CD4-positive, alpha-beta T cell (primary cell): Measurements from ENCODE around the gene RDH14. TPM values are rescaled to one million over a fixed set of nuclear protein-coding genes. Genes with fewer than 3 reads are reported as not detected.

Experiments
- ATAC-seq: fragments of 200-7000 bp; cut with Tn5 transposase; one replicate; pipeline ENCODE4 v1.10.0; 2022; ENCODE audit warnings: mild to moderate bottlenecking; ENCODE audit not compliant: poor library complexity
- CTCF ChIA-PET: fragments of 350-600 bp; sonication (Branson Sonifier 250); formaldehyde crosslinking; loops from one replicate; lab custom pipeline; 2021; ENCODE audit warnings: antibody characterized with exemption, inconsistent platforms; lab: Charles Lee
- POLR2A ChIA-PET: fragments of 350-600 bp; sonication (Branson Sonifier 250); formaldehyde crosslinking; loops from one replicate; lab custom pipeline; 2021; ENCODE audit warnings: antibody characterized with exemption, inconsistent platforms; lab: Charles Lee
- DNase-seq, 14 experiments: peaks; one replicate each; pipeline ENCODE4 v3.0.0-alpha.2; 2013 to 2020; ENCODE audit warnings: mixed read lengths in 2 of 14
- H3K27ac ChIP-seq, 2 donors: one replicate each; pipeline versions ENCODE4 v1.5.1 to v1.7.0; 2013; ENCODE audit warnings: low read length in 2 of 2, low read depth in 1 of 2, mild to moderate bottlenecking in 1 of 2
- H3K27me3 ChIP-seq, 2 experiments: 1 replicate in 1 of 2; 2 replicates in 1 of 2; pipeline versions ENCODE4 v1.6.1 to v1.7.0; 2013; ENCODE audit warnings: low read length in 2 of 2, control low read depth in 1 of 2, mild to moderate bottlenecking in 1 of 2, moderate library complexity in 1 of 2; ENCODE audit not compliant: insufficient read depth in 2 of 2, control insufficient read depth in 1 of 2
- H3K36me3 ChIP-seq: one replicate; pipeline ENCODE4 v1.6.1; 2013; ENCODE audit warnings: low read length, control low read depth; ENCODE audit not compliant: insufficient read depth
- H3K4me1 ChIP-seq: one replicate; pipeline ENCODE4 v1.6.1; 2013; ENCODE audit warnings: low read length, control low read depth; ENCODE audit not compliant: insufficient read depth
- H3K4me3 ChIP-seq: one replicate; pipeline ENCODE4 v1.5.1; 2013; ENCODE audit warnings: mild to moderate bottlenecking, low read length, moderate library complexity
- H3K9me3 ChIP-seq, 2 experiments: 1 replicate in 1 of 2; 2 replicates in 1 of 2; pipeline versions ENCODE4 v1.6.1 to v1.7.0; 2013; ENCODE audit warnings: low read length in 2 of 2, mild to moderate bottlenecking in 2 of 2, control low read depth in 1 of 2, moderate library complexity in 1 of 2; ENCODE audit not compliant: control insufficient read depth in 1 of 2, insufficient read depth in 1 of 2
- H3K27ac Mint-ChIP-seq: one replicate; pipeline ENCODE4 v1.8.0; 2020; ENCODE audit warnings: mixed read lengths
- H3K27me3 Mint-ChIP-seq: one replicate; pipeline ENCODE4 v1.8.0; 2021; ENCODE audit warnings: mixed read lengths
- H3K36me3 Mint-ChIP-seq: one replicate; pipeline ENCODE4 v1.8.0; 2021; ENCODE audit warnings: low read depth, mixed read lengths
- H3K4me1 Mint-ChIP-seq: one replicate; pipeline ENCODE4 v1.8.0; 2021; ENCODE audit warnings: low read depth, mixed read lengths
- H3K4me3 Mint-ChIP-seq: one replicate; pipeline ENCODE4 v1.8.0; 2020; ENCODE audit warnings: mild to moderate bottlenecking, mixed read lengths
- H3K9me3 Mint-ChIP-seq: one replicate; pipeline ENCODE4 v1.8.0; 2020; ENCODE audit warnings: mixed read lengths
- intact Hi-C, 2 experiments: fragments of 100-400 bp; cut with DNase I in 1 of 2; cut with micrococcal nuclease in 1 of 2; formaldehyde crosslinking; loops; one replicate each; pipeline versions ENCODE4 v1.15.1 to v1.9.0; 2023 to 2025; cut with DNase I, micrococcal nuclease
- total RNA-seq, 174 experiments: library from RNA in 2 of 174; stranded (reverse) in 2 of 174; gene quantifications; one replicate each; pipeline ENCODE4 v1.2.3 and lab custom pipeline; 2021 to 2026
- TF ChIP-seq, protein P1 (sequence below): fragments of 200-600 bp; IDR thresholded peaks from one replicate; pipeline ENCODE4 v1.8.0; 2022; ENCODE audit warnings: antibody characterized with exemption, mild to moderate bottlenecking

RDH14 gene
- total RNA-seq, 2 experiments from 2014 or later, result 11.4 to 12.7 TPM

DNA sequence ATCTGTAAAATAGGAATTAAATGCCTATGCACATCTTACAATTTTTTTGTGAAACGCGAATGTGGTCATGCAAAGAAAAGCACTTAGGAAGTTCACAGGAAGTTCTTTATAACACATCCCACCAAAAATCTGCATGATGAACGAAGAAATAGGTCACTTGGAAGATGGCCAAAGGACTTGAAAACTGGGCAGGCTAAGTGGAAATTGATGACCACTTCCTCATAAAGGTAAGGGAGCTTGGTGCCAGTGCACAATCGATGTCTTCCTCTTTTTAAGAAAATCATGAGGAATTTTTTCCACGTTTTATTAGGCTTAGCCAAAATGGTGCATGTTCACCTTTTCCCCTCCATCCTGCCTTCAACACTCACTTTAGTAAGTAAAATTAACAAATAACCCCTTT, 37.2 kb upstream of the RDH14 start:
- intact Hi-C loops, result no loop called here
- no peaks in the 10 kb centered on the region for H3K27me3 ChIP-seq
- no peaks in the 10 kb centered on the region for H3K36me3 ChIP-seq
- H3K9me3 ChIP-seq, result peaks cover 0 to 6% of the 10 kb centered on the region in 2 experiments
- Mint-ChIP-seq H3K36me3 (peaks cover 20% of the 10 kb centered on the region), H3K27ac (no peak overlapping the region), H3K4me3 (no peak overlapping the region), H3K27me3 (no peaks in the 10 kb centered on the region), H3K9me3 (peaks cover under 1% of the 10 kb centered on the region), H3K4me1 (no peaks in the 10 kb centered on the region)
- DNase-seq, result no peak
- ATAC-seq, result no peak
- H3K27ac ChIP-seq, result no peak overlapping the region
- TF ChIP-seq, protein P1, sequence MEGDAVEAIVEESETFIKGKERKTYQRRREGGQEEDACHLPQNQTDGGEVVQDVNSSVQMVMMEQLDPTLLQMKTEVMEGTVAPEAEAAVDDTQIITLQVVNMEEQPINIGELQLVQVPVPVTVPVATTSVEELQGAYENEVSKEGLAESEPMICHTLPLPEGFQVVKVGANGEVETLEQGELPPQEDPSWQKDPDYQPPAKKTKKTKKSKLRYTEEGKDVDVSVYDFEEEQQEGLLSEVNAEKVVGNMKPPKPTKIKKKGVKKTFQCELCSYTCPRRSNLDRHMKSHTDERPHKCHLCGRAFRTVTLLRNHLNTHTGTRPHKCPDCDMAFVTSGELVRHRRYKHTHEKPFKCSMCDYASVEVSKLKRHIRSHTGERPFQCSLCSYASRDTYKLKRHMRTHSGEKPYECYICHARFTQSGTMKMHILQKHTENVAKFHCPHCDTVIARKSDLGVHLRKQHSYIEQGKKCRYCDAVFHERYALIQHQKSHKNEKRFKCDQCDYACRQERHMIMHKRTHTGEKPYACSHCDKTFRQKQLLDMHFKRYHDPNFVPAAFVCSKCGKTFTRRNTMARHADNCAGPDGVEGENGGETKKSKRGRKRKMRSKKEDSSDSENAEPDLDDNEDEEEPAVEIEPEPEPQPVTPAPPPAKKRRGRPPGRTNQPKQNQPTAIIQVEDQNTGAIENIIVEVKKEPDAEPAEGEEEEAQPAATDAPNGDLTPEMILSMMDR, result no peak
- ChIA-PET POLR2A (no interaction called here), CTCF (no interaction called here)
- no peak overlapping the region for H3K4me3 ChIP-seq
- no peaks in the 10 kb centered on the region for H3K4me1 ChIP-seq

DNA sequence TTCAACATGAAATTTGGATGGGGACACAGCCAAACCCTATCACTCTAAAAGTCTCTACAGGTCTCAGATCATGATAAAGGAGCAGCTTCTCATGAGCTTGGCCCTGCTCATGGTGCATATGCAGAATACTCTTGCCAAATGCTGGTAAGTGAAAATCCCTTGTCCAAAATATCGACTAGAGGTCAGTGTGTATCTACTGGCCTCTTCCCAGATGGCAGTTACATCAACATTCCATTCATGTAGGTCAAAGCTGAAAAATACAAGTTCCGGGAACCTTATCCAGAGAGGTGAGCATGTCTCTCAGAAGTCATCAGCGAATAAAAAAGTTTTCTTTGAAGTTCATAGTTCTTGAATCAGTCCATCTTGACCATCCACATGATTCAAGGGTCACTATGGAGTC, 36.5 kb upstream of the RDH14 start:
- Histone ChIP-seq H3K9me3 (peaks cover 0 to 6% of the 10 kb centered on the region in 2 experiments), H3K36me3 (no peaks in the 10 kb centered on the region), H3K27me3 (no peaks in the 10 kb centered on the region), H3K4me3 (no peak overlapping the region), H3K27ac (no peak overlapping the region), H3K4me1 (no peaks in the 10 kb centered on the region)
- ChIA-PET CTCF (no interaction called here), POLR2A (no interaction called here)
- DNase-seq (no peak), ATAC-seq (no peak)
- no peak overlapping the region for H3K27ac Mint-ChIP-seq
- no peaks in the 10 kb centered on the region for H3K4me1 Mint-ChIP-seq
- no peak overlapping the region for H3K4me3 Mint-ChIP-seq
- H3K36me3 Mint-ChIP-seq, result peaks cover 26% of the 10 kb centered on the region
- peaks cover 3% of the 10 kb centered on the region for H3K9me3 Mint-ChIP-seq
- TF ChIP-seq, protein P1, result no peak
- intact Hi-C loops, result no loop called here
- no peaks in the 10 kb centered on the region for H3K27me3 Mint-ChIP-seq

DNA sequence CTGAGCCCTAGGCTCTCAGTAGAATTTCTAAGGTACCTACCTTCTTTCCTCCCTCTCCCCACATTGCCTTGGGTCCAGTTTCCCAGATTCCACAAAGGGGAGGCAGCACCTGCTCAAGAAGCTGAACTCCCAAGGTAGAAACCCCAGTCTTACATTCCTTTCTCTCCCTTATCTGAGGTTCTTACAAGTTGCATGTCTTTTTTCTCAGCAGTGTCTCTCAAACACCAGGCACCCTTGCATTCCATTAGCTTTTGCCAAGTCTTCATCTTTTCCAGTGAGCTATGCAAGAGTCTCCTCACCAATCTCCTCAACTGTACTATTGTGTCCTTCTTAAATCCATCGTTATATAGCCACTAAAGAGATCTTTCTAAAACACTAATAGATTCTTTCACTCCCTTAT, 33.0 kb upstream of the RDH14 start:
- intact Hi-C loops, result no loop called here
- DNase-seq (no peak), ATAC-seq (no peak)
- H3K36me3 Mint-ChIP-seq, result peaks cover 39% of the 10 kb centered on the region
- no peaks in the 10 kb centered on the region for H3K27me3 Mint-ChIP-seq
- Histone ChIP-seq H3K9me3 (peaks cover 0 to 6% of the 10 kb centered on the region in 2 experiments), H3K4me3 (no peak overlapping the region), H3K27me3 (no peaks in the 10 kb centered on the region), H3K36me3 (no peaks in the 10 kb centered on the region), H3K27ac (no peak overlapping the region), H3K4me1 (no peaks in the 10 kb centered on the region)
- no peaks in the 10 kb centered on the region for H3K4me1 Mint-ChIP-seq
- ChIA-PET POLR2A (no interaction called here), CTCF (interaction anchor here (1.1 kb wide), 1 partner anchor 93 kb away, joined by 3 read pairs; no protein-coding TSS in a partner anchor)
- H3K9me3 Mint-ChIP-seq, result peaks cover 3% of the 10 kb centered on the region
- no peak overlapping the region for H3K4me3 Mint-ChIP-seq
- no peak overlapping the region for H3K27ac Mint-ChIP-seq
- TF ChIP-seq, protein P1, result no peak
